ENCODE data around the gene COL13A1. TPM values are rescaled to one million over a fixed set of nuclear protein-coding genes. Genes with fewer than 3 reads are reported as not detected.

The COL13A1 gene
- total RNA-seq, 1 donor from 2014 or later = 0.35 TPM

DNA sequence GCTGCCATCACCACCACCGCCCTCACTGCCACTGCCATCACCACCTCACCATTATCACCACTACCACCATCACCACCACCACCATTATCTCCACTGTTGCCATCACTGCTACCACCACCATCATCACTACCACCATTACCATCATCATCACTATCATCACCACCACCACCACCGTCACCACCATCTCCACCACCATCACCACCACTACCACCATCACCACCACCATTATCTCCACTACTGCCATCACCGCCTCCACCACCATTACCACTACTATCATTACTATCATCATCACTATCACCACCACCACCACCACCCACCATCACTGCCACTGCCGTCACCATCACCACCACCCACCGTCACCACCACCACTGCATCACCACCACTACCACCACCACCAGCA is 9.9 kb upstream of the COL13A1 start:
- DNase-seq (ENCODE audit: low read depth) = no peak

DNA sequence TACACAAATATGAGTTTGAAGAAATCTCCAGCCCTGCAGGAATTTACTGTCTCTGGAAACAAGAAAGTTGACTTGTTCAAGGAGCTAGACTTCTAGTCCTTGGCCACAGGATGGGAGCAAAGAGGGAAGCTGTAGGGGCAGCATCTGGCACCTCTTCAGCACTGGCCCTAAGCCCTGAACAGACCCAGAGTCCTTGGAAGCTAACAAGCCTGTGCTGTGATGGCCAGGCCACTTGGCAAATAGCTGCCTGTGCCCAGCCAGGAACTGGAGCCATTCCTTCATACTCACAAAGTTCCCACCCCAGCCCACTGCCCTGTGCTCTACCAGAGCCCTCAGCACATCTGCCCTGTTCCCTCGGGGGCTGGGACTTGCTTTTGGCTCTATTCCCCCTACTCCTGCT is 9.4 kb upstream of the COL13A1 start:
- no peak for DNase-seq (ENCODE audit: low read depth)

DNA sequence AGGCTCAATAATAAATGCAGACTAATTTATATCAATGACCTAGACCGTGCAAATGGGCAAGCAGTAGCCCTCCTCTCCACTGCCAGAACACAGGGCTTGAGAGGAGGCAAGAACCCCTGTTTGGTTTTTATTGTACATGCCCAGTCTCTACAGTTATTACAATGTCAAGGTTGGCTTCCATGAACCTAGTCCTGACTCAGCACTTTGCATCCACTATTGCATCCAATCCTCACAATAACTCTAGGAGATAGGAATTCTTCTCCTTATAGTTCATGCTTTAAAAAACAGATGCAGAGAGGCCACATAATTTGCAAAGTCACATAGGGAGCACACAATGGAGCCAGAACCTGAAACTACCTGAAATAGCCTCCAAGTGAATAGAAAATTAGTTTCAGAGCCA is 7.0 kb upstream of the COL13A1 start:
- no peak for DNase-seq (ENCODE audit: low read depth)

DNA sequence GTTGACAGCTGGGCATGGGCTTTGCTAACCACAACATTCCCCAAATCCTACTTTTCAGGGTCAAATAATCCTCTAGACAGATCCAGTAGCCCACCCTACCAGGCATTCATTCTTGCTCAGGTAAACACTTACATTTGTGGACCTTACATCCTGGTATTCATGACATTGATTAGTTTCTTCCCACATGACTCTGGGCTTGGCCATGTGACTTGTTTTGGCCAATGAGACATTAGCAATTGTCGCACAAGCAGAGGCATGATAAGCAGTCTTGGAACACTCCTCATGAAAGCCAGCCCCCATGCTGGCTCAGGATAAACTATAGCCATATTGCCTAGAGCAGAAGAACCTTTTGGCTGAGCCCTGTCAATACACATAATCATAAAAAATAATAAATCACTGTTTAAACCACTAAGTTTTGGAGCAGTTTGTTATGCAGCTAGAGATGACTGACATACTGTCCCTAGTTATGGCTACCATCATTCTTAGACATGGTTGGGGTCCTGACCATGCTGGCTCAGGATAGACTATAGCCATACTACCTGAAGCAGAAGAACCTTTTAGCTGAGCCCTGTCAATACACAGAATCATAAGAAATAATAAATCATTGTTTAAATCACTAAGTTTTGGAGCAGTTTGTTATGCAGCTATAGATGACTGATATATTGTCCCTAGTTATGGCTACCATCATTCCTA is 6.3 kb upstream of the COL13A1 start:
- no peak for DNase-seq (ENCODE audit: low read depth)

DNA sequence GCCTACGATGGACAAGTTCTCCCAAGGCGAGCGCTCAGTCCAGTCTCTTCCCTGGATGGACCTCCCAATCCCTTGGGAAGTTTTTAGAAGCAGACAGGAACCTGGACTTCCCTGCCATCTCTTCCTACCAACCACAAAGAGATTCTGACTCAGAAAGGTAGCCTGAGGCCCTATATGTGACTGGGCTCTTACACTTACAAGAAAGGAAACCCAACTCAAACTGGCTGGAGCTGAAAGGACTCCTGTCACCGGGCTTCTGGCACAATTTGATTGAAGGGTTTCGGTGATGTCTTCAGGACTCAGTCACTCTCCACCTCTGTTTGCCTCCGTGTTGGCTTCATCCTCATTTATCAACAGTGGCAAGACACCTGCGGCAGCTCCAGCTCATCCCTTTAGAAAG is 3.7 kb upstream of the COL13A1 start:
- no peak for DNase-seq (ENCODE audit: low read depth)

DNA sequence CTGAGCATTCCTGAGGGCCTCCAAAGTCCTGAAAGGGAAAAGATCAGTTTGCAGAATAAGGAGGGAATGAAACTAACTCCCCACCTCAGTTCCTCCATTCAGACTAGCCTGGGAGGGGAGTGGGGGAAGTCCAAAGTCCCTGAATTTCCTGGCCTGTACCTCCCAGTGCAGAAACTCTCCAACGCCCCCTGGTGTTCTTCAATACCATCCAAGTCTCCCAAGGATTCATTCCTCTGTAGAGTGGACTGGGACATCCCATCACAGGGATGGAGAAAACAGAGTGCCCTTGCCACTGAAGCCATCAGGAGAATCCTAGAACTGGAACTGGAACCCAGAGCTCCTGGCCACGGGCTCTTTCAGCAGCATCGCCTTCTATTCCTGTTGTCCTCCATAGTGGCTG is 1.6 kb upstream of the COL13A1 start:
- DNase-seq (ENCODE audit: low read depth) = peak; percentile 57

DNA sequence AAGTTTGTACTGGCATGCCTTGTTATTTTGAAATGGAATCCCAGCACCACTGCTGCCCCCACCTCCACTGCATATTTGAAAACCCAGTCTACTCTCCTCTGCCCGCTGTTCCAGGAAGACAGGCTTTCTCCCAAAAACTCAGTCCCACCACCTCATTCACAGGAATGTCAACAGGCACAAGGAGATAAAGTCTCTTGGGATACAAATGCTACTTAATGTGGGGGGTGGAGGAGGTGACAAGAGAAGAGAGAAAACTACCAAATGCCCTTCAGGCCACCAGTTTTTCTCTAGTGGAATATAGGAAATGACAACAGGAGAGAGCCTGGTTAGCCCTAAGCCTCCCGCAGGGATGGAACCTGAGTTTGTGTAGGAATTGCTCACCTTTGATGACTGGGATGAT is 1.0 kb upstream of the COL13A1 start:
- no peak for DNase-seq (ENCODE audit: low read depth)

DNA sequence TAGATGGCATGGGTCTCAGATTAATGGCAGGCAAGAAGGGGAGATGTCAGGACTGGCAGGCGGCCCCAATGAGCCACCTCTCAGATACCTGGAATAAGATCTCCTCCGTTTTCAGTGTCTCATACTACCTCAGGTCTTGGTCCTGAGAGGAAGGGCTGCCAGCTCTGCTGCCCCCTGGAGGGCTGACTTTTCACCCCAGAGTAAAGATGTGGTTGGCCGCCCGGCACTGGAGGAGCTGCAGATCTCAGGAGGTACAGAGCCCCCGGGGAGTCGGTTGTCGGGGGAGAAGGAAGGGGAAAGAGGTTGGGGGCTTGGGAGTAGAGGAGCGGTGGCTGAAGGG is 642 bp upstream of the COL13A1 start:
- DNase-seq (ENCODE audit: low read depth) = peak; percentile 45

DNA sequence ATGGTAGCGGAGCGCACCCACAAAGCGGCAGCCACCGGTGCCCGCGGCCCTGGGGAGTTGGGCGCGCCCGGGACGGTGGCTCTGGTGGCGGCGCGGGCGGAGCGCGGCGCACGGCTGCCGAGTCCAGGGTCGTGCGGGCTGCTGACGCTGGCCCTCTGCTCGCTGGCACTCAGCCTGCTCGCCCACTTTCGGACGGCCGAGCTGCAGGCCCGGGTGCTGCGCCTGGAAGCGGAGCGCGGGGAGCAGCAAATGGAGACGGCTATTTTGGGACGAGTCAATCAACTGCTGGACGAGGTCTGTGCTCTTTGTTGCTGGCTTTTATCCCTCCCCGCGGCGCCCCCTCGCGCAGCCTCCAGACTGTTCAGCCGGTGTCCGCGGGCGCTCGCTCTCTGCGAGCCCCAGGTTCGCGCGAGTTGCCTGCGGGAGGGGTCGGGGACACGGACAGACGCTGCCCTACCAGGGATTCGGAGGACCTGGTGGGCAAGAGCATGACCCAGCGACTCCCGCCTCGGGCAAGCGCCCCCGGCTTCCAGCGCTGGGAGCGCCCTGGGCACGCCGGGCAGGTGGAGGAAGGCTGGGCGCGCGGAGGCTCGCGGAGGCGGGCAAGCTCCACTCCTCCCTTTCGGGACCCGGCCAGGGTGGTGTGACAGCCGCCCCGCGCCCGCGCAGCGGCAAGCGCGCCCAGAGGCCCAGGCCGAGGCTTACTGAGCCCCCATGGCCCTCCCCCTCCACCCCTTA is 887 bp downstream of the COL13A1 start:
- DNase-seq (ENCODE audit: low read depth) = no peak

DNA sequence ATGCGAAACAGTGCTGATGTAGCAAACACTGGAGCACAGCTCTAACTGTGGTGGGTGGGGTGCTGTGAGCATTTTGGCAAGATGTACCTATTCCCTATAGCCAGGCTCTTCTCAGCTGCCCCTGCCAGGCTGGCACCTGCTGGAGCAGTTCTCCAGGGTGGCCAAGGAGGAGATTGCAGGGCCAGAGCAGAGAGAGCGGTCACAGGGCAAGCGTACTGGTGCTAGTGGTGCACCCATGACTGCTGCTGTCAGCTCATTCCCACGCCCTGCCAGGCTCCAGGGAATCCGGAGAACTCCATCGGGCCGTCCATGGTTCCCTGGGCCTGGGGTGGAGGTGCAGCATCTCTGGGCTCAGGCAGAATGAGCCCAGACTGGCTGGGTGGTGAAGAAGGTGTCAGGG is 2.1 kb downstream of the COL13A1 start:
- no peak for DNase-seq (ENCODE audit: low read depth)

DNA sequence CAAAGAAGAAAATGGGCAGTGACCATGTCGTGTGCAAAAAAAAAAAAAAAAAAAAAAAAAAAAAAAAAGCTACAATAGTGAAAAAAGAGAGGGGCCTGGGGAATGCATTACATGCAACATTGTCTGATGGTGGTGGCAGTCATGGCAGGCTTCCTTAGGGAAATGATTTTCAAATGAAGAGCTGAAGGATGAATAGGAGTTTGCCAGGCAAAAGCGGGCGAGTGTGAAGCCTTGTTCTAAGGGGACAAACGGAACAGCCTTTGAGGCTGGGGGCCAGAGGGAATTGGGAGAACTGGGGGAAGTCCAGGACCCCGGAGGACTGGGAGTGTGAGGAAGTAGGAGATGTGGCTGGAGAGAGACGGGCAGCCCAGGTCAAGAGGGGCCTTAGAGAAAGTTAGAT is 3.1 kb downstream of the COL13A1 start:
- no peak for DNase-seq (ENCODE audit: low read depth)

DNA sequence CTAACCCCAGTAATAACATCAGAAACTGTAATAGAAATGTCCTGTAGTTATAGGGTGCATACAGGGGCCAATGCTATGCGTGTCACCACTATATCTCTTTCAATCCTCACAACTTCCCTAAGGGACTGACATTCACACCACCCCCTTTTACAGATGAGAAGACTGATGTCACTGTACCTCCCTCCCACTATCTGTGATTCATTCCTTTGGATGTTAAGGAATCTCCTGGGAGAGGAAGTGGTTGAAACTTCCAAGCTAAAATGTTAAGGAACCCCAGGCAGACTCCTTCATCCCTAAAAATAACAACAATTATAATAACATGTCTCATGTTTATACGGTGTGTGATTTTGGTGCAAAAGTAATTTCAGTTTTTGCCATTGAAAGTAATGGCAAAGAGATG is 5.4 kb downstream of the COL13A1 start:
- peak; percentile 73 for DNase-seq (ENCODE audit: low read depth)

DNA sequence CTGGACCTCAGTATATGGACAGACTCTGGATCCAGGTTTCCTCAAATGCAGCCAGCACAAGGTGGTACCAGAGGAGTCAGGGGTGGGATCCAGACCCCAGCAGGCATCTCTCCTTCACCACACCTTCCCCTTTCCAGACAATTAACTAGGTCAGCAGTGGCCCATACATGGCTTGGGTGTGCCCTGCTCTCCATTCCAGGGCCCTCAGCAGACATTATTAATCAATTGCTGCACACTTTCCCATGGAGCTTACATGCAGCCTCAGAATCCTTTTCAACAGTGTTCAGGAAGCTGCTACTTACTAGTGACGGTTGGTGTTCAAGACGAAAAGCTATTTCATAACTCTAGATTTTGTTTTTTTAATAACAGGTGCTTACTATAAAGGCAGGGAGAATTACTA is 6.0 kb downstream of the COL13A1 start:
- peak; percentile 22 for DNase-seq (ENCODE audit: low read depth)

DNA sequence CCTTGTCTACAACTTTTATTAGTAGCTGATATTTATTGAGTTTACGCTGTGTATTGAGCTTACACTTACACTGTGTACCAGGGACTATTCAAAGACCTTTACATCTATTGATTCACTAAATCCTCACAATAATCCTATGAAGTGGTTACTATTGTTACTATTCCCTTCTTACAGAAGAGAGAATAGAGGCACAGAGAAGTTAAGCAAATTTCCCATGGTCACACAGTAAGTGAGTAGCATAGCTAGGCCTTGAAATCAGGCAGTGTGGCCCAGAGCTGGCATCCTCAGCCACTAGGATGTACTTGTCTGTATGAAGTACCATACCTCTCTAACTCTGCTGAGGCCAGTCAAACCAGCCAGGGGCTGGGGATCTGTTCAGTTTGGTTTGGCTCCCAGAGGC is 7.6 kb downstream of the COL13A1 start:
- DNase-seq (ENCODE audit: low read depth) = no peak

DNA sequence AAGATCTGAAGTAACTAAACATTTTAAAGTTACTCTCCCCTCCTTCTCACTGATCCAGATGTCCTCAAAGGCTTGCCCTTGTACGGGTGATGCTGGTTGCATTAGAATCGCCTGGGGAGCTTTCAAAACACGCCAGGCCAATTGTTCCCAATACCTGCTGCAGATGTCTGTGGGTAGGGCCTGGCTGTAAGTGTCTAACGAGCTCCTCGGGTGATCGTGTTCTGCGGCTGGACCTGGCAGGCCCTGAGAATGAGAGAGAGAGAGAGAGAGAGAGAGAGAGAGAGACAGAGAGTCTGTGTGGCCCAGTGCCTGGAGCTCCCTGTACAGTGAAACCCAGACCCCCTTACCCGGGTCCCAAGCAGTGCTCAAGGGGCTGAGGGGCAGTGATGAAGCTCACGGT is 8.4 kb downstream of the COL13A1 start:
- DNase-seq (ENCODE audit: low read depth) = no peak

DNA sequence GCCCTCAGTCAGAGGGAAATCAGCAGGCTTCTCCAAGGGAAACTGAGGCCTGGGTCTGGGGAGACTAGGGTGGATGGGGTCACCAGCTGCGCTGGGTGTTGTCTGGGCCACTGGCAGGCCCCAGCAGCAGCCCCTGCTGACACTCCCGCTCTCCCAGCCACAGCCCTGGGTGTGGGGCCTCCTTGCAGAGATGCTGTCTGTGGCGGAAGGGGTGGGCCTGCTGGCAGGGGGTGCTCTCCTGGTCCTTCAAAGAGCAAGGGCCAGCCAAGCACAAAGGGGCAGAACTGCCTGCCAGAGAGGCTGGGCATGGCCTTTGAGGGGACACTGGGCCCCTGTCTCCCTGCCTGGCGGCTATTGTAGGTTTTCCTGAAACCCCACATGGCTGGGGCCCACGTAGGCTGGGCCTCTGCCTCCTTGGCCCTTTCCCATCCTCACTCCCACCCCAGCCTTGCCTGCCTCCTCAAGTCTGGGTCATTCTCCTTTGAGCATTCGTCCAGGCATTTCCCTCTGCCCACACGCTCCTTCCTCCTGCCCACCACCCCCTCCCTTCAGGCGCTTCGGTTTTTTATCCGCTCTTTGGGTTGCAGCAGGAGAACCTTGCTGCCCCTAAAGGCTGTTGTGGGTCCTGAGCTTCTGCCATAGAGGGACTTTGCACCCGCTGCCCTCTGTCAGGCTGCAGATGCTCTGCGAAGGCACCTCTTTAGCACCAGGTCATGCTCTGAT is 9.1 kb downstream of the COL13A1 start:
- no peak for DNase-seq (ENCODE audit: low read depth)

DNA sequence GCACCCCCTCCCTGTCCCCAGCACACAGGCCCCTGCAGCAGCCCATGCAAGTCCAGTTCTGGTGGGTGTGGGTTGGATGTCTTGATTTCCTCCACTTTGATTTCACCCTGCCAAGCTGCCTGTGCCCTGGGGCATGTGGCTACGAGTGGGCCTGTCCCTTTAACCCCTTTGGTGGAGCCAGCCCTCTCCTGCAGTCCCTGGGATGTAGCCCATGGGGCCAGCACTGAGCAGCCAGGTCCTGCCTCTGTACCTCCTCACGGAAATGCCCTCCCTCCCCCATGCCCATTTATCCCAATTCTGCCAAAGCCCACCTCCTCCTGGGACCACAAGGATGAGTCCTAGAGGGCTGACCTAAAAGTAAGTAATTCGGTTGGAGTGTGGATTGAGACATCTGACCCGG is 11.9 kb downstream of the COL13A1 start:
- no peak for DNase-seq (ENCODE audit: low read depth)

DNA sequence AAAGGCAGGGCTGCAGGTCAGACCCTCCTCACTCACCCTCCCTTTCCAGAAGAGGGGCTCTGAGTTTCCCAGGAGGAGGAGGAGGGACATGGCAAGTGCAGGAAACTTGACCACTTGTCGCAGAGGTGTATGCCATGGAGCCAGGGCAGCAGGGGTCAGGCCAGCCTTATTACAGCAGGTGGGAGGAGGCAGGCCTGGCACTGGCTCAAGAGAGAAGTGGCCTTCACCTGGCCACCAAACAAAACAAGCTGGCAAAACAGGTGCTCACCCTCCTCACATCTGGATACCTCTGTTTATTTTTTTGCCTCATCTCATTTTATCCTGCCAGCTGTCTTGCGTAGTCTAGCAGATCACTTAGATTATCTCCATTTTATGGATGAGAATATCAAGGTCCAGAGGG is 12.5 kb downstream of the COL13A1 start:
- DNase-seq (ENCODE audit: low read depth) = no peak

DNA sequence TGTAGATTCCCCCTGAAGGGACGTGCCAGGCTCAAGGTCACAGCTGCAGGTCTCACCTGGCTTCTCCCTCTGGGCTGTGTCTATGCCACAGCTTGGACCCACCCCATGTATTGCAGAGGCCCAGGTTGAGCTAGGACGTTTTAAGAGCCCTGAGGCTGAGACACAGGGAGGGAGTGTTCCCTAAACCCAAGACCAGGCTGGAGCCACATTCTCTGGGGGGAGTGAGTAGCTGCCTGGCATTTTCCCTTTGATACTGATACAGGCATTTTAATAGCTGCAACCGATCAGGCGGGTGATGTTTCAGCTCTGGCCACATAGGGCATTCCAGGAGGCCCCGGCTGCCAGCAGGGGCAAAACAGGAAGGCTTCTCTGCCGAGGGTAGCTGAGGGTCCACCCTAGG is 13.4 kb downstream of the COL13A1 start:
- no peak for DNase-seq (ENCODE audit: low read depth)

DNA sequence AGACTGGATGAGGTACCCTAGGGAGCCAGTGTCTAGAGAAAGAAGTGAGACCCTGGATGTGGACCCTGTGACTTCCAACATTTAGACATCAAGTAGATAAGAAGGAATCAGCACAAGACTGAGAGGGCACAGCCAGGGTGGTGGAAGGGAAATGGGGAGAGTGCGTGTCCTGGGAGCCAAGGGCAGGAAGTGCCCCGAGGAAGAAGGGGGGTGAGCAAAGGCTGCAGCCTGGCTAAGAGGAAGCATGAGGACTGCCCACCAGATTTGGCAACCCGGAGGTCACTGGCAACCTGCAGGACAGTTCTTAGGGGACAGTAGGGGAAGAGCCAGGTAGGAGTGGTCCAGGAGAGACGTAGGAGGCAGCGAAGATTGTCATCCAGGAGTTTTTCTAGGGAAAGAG is 14.8 kb downstream of the COL13A1 start:
- no peak for DNase-seq (ENCODE audit: low read depth)

DNA sequence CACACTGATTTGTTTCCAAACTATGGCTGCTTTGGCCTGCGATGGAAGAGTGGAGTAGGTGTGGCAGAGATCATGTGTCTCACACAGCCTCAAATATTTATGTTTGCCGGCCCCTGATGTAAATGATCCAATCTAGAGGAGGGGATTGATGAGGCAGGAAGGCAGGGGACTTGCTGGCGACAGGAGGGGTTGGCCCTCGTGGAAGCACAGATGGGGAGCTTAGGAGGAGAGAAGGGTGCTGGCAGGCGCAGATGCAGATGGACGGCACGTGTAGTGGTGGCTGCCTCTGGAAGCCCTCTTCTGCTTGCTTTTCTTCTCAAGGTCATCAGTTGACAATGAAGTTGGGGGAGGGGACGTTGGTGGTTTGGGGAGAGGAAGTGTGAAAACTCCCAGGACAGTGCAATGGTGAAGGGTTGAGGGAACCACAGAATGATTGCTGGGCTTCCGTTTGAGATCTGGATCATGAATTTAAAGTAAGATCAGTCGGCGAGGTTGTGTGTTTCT is 15.4 kb downstream of the COL13A1 start:
- no peak for DNase-seq (ENCODE audit: low read depth)

DNA sequence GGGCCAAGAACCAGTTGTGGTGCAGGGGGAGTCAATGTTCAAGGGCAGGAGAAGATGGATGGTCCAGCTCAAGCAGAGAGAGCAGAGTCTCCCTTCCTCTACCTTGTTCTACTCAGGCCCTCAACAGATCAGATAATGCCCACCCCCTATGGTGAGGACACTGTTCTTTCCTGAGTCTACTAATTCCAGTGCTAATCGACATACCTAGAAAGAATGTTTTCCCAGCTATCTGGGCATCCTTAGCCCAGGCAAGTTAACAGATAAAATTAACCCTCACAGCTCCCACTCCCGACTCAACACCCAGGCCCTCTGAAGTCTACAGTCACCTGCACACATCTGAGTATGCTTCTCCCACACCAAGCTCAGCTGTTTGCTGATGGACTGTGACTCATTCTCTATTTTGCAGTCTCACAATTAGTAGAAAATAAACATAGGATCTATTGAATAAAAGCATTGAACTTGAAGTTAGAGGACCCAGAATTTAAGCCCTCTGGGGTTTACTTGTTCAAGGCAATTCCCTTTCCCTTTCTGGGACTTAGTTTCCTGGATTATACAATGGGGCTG is 17.1 kb downstream of the COL13A1 start:
- peak; percentile 33 for DNase-seq (ENCODE audit: low read depth)

All from renal cortical epithelial cell (primary cell).